HepG2 (cell line): ENCODE measurements around the gene PLSCR3. TPM values are rescaled to one million over a fixed set of nuclear protein-coding genes. Genes with fewer than 3 reads are reported as not detected.
A peak's percentile ranks its signal among the peaks of the same experiment; 100 is the strongest.

Source experiments
- BCL6 ChIP-seq: IDR thresholded peaks from 2 replicates; pipeline ENCODE4 v1.6.1; 2016; ENCODE audit warnings: missing genetic modification reagents, missing compliant biosample characterization
- CCDC6 ChIP-seq: sonication (generic); formaldehyde crosslinking; IDR thresholded peaks from 2 replicates; pipeline ENCODE4 v1.8.1; 2022; ENCODE audit warnings: mild to moderate bottlenecking, missing genetic modification reagents, moderate library complexity
- EP300 ChIP-seq, 3 experiments: sonication (generic) in 1 of 3; formaldehyde crosslinking in 1 of 3; IDR thresholded peaks; 2 replicates each; pipeline versions ENCODE4 v1.5.1 to v1.6.1; 2011 to 2020; ENCODE audit warnings: low read depth in 2 of 3, low read length in 2 of 3, borderline replicate concordance in 1 of 3, improper control_type of control experiment in 1 of 3, mild to moderate bottlenecking in 1 of 3, missing genetic modification reagents in 1 of 3, moderate library complexity in 1 of 3
- GFI1 ChIP-seq: sonication (generic); formaldehyde crosslinking; IDR thresholded peaks from 2 replicates; pipeline ENCODE4 v1.5.0; 2020; ENCODE audit warnings: missing genetic modification reagents, mild to moderate bottlenecking, borderline replicate concordance
- GTF3A ChIP-seq: sonication (generic); formaldehyde crosslinking; conservative IDR thresholded peaks from 2 replicates; pipeline ENCODE4 v1.4.0; 2020; ENCODE audit warnings: mild to moderate bottlenecking, missing genetic modification reagents
- HDAC1 ChIP-seq: sonication (generic); formaldehyde crosslinking; IDR thresholded peaks from 2 replicates; pipeline ENCODE4 v1.5.1; 2020; ENCODE audit warnings: mild to moderate bottlenecking, missing genetic modification reagents
- ISL2 ChIP-seq: sonication (generic); formaldehyde crosslinking; IDR thresholded peaks from 2 replicates; pipeline ENCODE4 v1.5.0; 2020; ENCODE audit warnings: missing genetic modification reagents
- MAF1 ChIP-seq: sonication (generic); formaldehyde crosslinking; IDR thresholded peaks from 2 replicates; pipeline ENCODE4 v1.5.0; 2020; ENCODE audit warnings: missing genetic modification reagents, borderline replicate concordance
- MTA3 ChIP-seq: sonication (generic); formaldehyde crosslinking; IDR thresholded peaks from 2 replicates; pipeline ENCODE4 v1.4.0; 2020; ENCODE audit warnings: missing genetic modification reagents
- PRPF4 ChIP-seq: fragments of 200-400 bp; formaldehyde crosslinking; IDR thresholded peaks from 2 replicates; pipeline ENCODE4 v1.6.1; 2016; ENCODE audit warnings: low read length, low read depth; ENCODE audit not compliant: poor library complexity, severe bottlenecking
- SKI ChIP-seq: fragments of 450-650 bp; IDR thresholded peaks from one replicate; pipeline ENCODE4 v1.6.1; 2018; ENCODE audit warnings: mild to moderate bottlenecking; ENCODE audit not compliant: partially characterized antibody
- SP1 ChIP-seq, 2 experiments: fragments of 450-650 bp in 1 of 2; sonication (generic) in 1 of 2; formaldehyde crosslinking in 1 of 2; IDR thresholded peaks; 2 replicates each; pipeline versions ENCODE4 v1.4.0 to v1.6.1; 2016 to 2020; ENCODE audit warnings: missing genetic modification reagents in 1 of 2
- TARDBP ChIP-seq: sonication (generic); formaldehyde crosslinking; IDR thresholded peaks from 2 replicates; pipeline ENCODE4 v1.8.0; 2022; ENCODE audit warnings: mild to moderate bottlenecking, missing genetic modification reagents
- TFE3 ChIP-seq: IDR thresholded peaks from 2 replicates; pipeline ENCODE4 v1.6.1; 2016
- ZBTB39 ChIP-seq: sonication (generic); formaldehyde crosslinking; IDR thresholded peaks from 2 replicates; pipeline ENCODE4 v1.5.0; 2020; ENCODE audit warnings: missing genetic modification reagents
- ZFP37 ChIP-seq: sonication (generic); formaldehyde crosslinking; IDR thresholded peaks from 2 replicates; pipeline ENCODE4 v1.4.0; 2020; ENCODE audit warnings: missing genetic modification reagents, borderline replicate concordance
- ZNF12 ChIP-seq: sonication (generic); formaldehyde crosslinking; IDR thresholded peaks from 2 replicates; pipeline ENCODE4 v1.5.0; 2020; ENCODE audit warnings: missing genetic modification reagents
- ZNF264 ChIP-seq: sonication (generic); formaldehyde crosslinking; IDR thresholded peaks from 2 replicates; pipeline ENCODE4 v1.4.0; 2020; ENCODE audit warnings: missing genetic modification reagents
- ZNF609 ChIP-seq: sonication (generic); formaldehyde crosslinking; IDR thresholded peaks from 2 replicates; pipeline ENCODE4 v1.4.0; 2020; ENCODE audit warnings: mild to moderate bottlenecking, missing genetic modification reagents, borderline replicate concordance
- ZSCAN12 ChIP-seq: sonication (generic); formaldehyde crosslinking; IDR thresholded peaks from 2 replicates; pipeline ENCODE4 v1.9.0; 2021; ENCODE audit warnings: mild to moderate bottlenecking, missing genetic modification reagents
- polyA plus RNA-seq, 8 experiments: library from polyadenylated mRNA; depleted of rRNA in 3 of 8; stranded (reverse) in 7 of 8; unstranded in 1 of 8; fragments of >200 nt; fragmentation: Illumina TruSeq in 4 of 8; extraction: Trizol in 4 of 8; gene quantifications; 2 replicates each; pipeline versions ENCODE4 v1.2.1 to v1.2.3, GENCODE V29; 2011 to 2016; ENCODE audit warnings: low read depth in 4 of 8, missing spikeins in 1 of 8, mixed read lengths in 1 of 8; ENCODE audit not compliant: insufficient read depth in 1 of 8
- total RNA-seq, 5 experiments: library from RNA; depleted of rRNA; stranded (reverse); fragments of >200 nt; fragmentation: Illumina TruSeq; extraction: Trizol; gene quantifications; 2 replicates each; pipeline ENCODE4 v1.2.3, GENCODE V29; 2016; ENCODE audit warnings: low read depth in 1 of 5

Gene PLSCR3
- total and polyA plus RNA-seq, 2 of the 13 experiments (the other 11 are each of a cell fraction or from before 2014, with no cell fraction given), result 5.6 to 6.2 TPM

GRCh38 chr17:7403977-7404736 lies 9.8 kb upstream of the PLSCR3 start, which contains the start of gene TMEM256 (continued):
- TF ChIP-seq ZNF264 (0 out of 2 replicates have a peak, but pooled peaks have one; percentile 40), GTF3A (CRISPR knock-in tag) (no peak), SKI (no peak), MAF1 (CRISPR knock-in tag) (0 out of 2 replicates have a peak, but pooled peaks have one; percentile 33), ISL2 (CRISPR knock-in tag) (peak; percentile 43; the same call in 1 of the 2 replicates), TFE3 (0 out of 2 replicates have a peak, but pooled peaks have one; percentile 42), EP300 (IDR thresholded peaks at IDR 0.05; ENCODE audit: low read depth in 2 of 2, low read length in 2 of 2) (peak in 1 of 2 experiments; percentile 34; a peak in 1 of 4 replicates), EP300 (CRISPR knock-in tag; IDR thresholded peaks at IDR 0.05; ENCODE audit: borderline replicate concordance) (no peak), TARDBP (CRISPR knock-in tag) (peak; percentile 40; the same call in 1 of the 2 replicates), GFI1 (CRISPR knock-in tag) (peak; percentile 46; the same call in 1 of the 2 replicates), ZFP37 (CRISPR knock-in tag) (no peak; the same call in 1 of the 2 replicates), HDAC1 (CRISPR knock-in tag) (peak; percentile 22; the same call in 1 of the 2 replicates), BCL6 (CRISPR knock-in tag) (no peak), MTA3 (CRISPR knock-in tag) (no peak), CCDC6 (CRISPR knock-in tag) (peak; percentile 53; the same call in 1 of the 2 replicates), SP1 (IDR thresholded peaks at IDR 0.05) (no peak), SP1 (CRISPR knock-in tag; IDR thresholded peaks at IDR 0.05) (peak; percentile 70), ZBTB39 (CRISPR knock-in tag) (no peak), ZNF12 (CRISPR knock-in tag) (no peak), PRPF4 (no peak), ZNF609 (CRISPR knock-in tag) (0 out of 2 replicates have a peak, but pooled peaks have one; percentile 15), ZSCAN12 (CRISPR knock-in tag) (peak; percentile 65; the same call in 1 of the 2 replicates)
